GM18867 (cell line): ENCODE measurements around the gene KPNA5.
A peak's percentile ranks its signal among the peaks of the same experiment; 100 is the strongest.
"Not testable (repeated sequence)": the region's sequence is repeated elsewhere in the genome, so short reads cannot be mapped to it uniquely, and the experiment has no call there.

Source experiments
- ATAC-seq: cut with Tn5 transposase; IDR thresholded peaks from one replicate; pipeline ENCODE4 v1.9.1; 2021; ENCODE audit warnings: mild to moderate bottlenecking, moderate library complexity; ENCODE audit not compliant: unreplicated experiment

KPNA5 gene

GRCh38 chr6:116680880-116681672 lies at the start of gene KPNA5:
Gene KPNA5, plus strand, starts transcription at chr6:116681211. Its CDS starts 124 bp downstream, at chr6:116681335.
- peak; percentile 92 for ATAC-seq

- ATAC-seq, result no peak
Observed at GRCh38 chr6:116631379-116631990, 49.5 kb upstream of the KPNA5 start.

- ATAC-seq, result no peak
Observed at GRCh38 chr6:116633685-116634084, 47.3 kb upstream of the KPNA5 start.

- no peak for ATAC-seq
Observed at GRCh38 chr6:116648156-116648555, 32.9 kb upstream of the KPNA5 start.

GRCh38 chr6:116649129-116649528 lies 31.9 kb upstream of the KPNA5 start:
- no peak for ATAC-seq

- no peak for ATAC-seq
Observed at GRCh38 chr6:116651916-116652315, 29.1 kb upstream of the KPNA5 start.

- no peak for ATAC-seq
Observed at GRCh38 chr6:116661594-116661993, 19.4 kb upstream of the KPNA5 start.

- no peak for ATAC-seq
Observed at GRCh38 chr6:116662202-116662601, 18.8 kb upstream of the KPNA5 start.

GRCh38 chr6:116663308-116663707 lies 17.7 kb upstream of the KPNA5 start:
- ATAC-seq, result no peak

- not testable (repeated sequence) for ATAC-seq
Observed at GRCh38 chr6:116664169-116664568, 16.8 kb upstream of the KPNA5 start.

GRCh38 chr6:116665464-116665863 lies 15.5 kb upstream of the KPNA5 start:
- ATAC-seq, result no peak

GRCh38 chr6:116666869-116667268 lies 14.1 kb upstream of the KPNA5 start:
- peak; percentile 60 for ATAC-seq

- ATAC-seq, result peak; percentile 33
Observed at GRCh38 chr6:116667623-116668022, 13.4 kb upstream of the KPNA5 start.

- ATAC-seq, result no peak
Observed at GRCh38 chr6:116672306-116672705, 8.7 kb upstream of the KPNA5 start.

- no peak for ATAC-seq
Observed at GRCh38 chr6:116676021-116676420, 5.0 kb upstream of the KPNA5 start.

GRCh38 chr6:116682334-116682712 lies 1.3 kb downstream of the KPNA5 start:
- peak; percentile 40 for ATAC-seq

GRCh38 chr6:116685437-116685993 lies 4.5 kb downstream of the KPNA5 start:
- ATAC-seq, result no peak

- ATAC-seq, result not testable (repeated sequence)
Observed at GRCh38 chr6:116686475-116687101, 5.6 kb downstream of the KPNA5 start.

- no peak for ATAC-seq
Observed at GRCh38 chr6:116691154-116691553, 10.1 kb downstream of the KPNA5 start.

GRCh38 chr6:116692873-116693272 lies 11.9 kb downstream of the KPNA5 start:
- not testable (repeated sequence) for ATAC-seq

GRCh38 chr6:116693275-116693674 lies 12.3 kb downstream of the KPNA5 start:
- not testable (repeated sequence) for ATAC-seq

- ATAC-seq, result peak; percentile 96
Observed at GRCh38 chr6:116695401-116695800, 14.4 kb downstream of the KPNA5 start.
